Uterus (tissue), 4 donors: ENCODE data around the gene TRIM42. TPM values are rescaled to one million over a fixed set of nuclear protein-coding genes. Genes with fewer than 3 reads are reported as not detected.

ENCODE experiments used
- DNase-seq, 2 donors: peaks; one replicate each; pipeline ENCODE4 v3.0.0-alpha.2; 2019 to 2020
- H3K27ac ChIP-seq, 2 donors: fragments of 200-600 bp; sonication (generic); 1 replicate in 1 of 2; 2 replicates in 1 of 2; pipeline ENCODE4 v1.5.1; 2016 to 2018
- H3K27me3 ChIP-seq, 2 donors: fragments of 200-600 bp; sonication (generic); one replicate each; pipeline ENCODE4 v1.5.1; 2018 to 2019; ENCODE audit warnings: control low read depth in 1 of 2
- H3K36me3 ChIP-seq, 2 donors: fragments of 200-600 bp; sonication (generic); one replicate each; pipeline ENCODE4 v1.5.1; 2019; ENCODE audit warnings: control low read depth in 1 of 2
- H3K4me1 ChIP-seq, 2 donors: fragments of 200-600 bp; sonication (generic); one replicate each; pipeline ENCODE4 v1.5.1; 2018 to 2019; ENCODE audit warnings: control low read depth in 1 of 2
- H3K4me3 ChIP-seq, 2 donors: fragments of 200-600 bp; sonication (generic); 1 replicate in 1 of 2; 2 replicates in 1 of 2; pipeline ENCODE4 v1.5.1; 2018 to 2019; ENCODE audit warnings: mild to moderate bottlenecking in 1 of 2
- H3K9me3 ChIP-seq, 2 donors: fragments of 200-600 bp; sonication (generic); one replicate each; pipeline ENCODE4 v1.5.1; 2019; ENCODE audit warnings: control low read depth in 1 of 2
- CTCF ChIP-seq, 4 experiments: fragments of 200-600 bp in 2 of 4; fragments of 450-650 bp in 2 of 4; sonication (generic) in 2 of 4; IDR thresholded peaks; one replicate each; pipeline ENCODE4 v1.5.1; 2016 to 2019; ENCODE audit warnings: antibody characterized with exemption in 4 of 4, mild to moderate bottlenecking in 2 of 4, moderate library complexity in 1 of 4
- POLR2A ChIP-seq, 2 donors: fragments of 450-650 bp; IDR thresholded peaks; one replicate each; pipeline ENCODE4 v1.6.1; 2016; ENCODE audit warnings: antibody characterized with exemption in 2 of 2, mild to moderate bottlenecking in 1 of 2, moderate library complexity in 1 of 2
- intact Hi-C: fragments of 100-400 bp; cut with DNase I; formaldehyde crosslinking; loops from one replicate; pipeline ENCODE4 v1.15.1; 2023; ENCODE audit warnings: low total_unique reads
- total RNA-seq, 4 donors: library from RNA; depleted of rRNA in 3 of 4; stranded (reverse); fragments of >200 nt in 3 of 4; gene quantifications; one replicate each; pipeline versions ENCODE4 v1.1.0 to v1.2.4, GENCODE V29; 2014 to 2023
- donor health status: DM: yes; HTN: yes; CAD: no.

Gene TRIM42
- total RNA-seq: not detected

GRCh38 chr3:140677764-140678163 is at the start of gene TRIM42:
Gene TRIM42, plus strand, starts transcription at chr3:140678064. Its CDS starts 166 bp downstream, at chr3:140678230.
- no peak for DNase-seq
- intact Hi-C loops: no loop called here
- H3K4me3 ChIP-seq: no peak within 1 kb of the TSS
- H3K9me3 ChIP-seq: no peaks in the 10 kb centered on the region
- no peaks in the 10 kb centered on the region for H3K4me1 ChIP-seq
- H3K27ac ChIP-seq: no peak within 1 kb of the TSS
- no peaks in the 10 kb centered on the region for H3K27me3 ChIP-seq
- no peaks in the 10 kb centered on the region for H3K36me3 ChIP-seq
- no peak for TF ChIP-seq POLR2A (IDR thresholded peaks at IDR 0.05)

- TF ChIP-seq POLR2A (IDR thresholded peaks at IDR 0.05) (no peak), CTCF (IDR thresholded peaks at IDR 0.05) (no peak)
- H3K9me3 ChIP-seq: no peaks in the 10 kb centered on the region
- H3K4me3 ChIP-seq: no peak overlapping the region
- H3K27me3 ChIP-seq: no peaks in the 10 kb centered on the region
- no peak overlapping the region for H3K27ac ChIP-seq
- no peak for DNase-seq
- no peaks in the 10 kb centered on the region for H3K4me1 ChIP-seq
- H3K36me3 ChIP-seq: no peaks in the 10 kb centered on the region
- intact Hi-C loops: no loop called here
These were observed 49.3 kb upstream of the TRIM42 start for GRCh38 chr3:140628606-140629005.

GRCh38 chr3:140629357-140630137 is 48.3 kb upstream of the TRIM42 start:
- Histone ChIP-seq H3K27ac (no peak overlapping the region), H3K27me3 (no peaks in the 10 kb centered on the region), H3K4me1 (no peaks in the 10 kb centered on the region), H3K9me3 (no peaks in the 10 kb centered on the region), H3K36me3 (no peaks in the 10 kb centered on the region), H3K4me3 (no peak overlapping the region)
- intact Hi-C loops: no loop called here
- no peak for TF ChIP-seq POLR2A (IDR thresholded peaks at IDR 0.05)
- TF ChIP-seq CTCF (IDR thresholded peaks at IDR 0.05): no peak
- no peak for DNase-seq

- no peak for DNase-seq
- intact Hi-C loops: no loop called here
- H3K4me3 ChIP-seq: no peak overlapping the region
- no peaks in the 10 kb centered on the region for H3K27me3 ChIP-seq
- no peak overlapping the region for H3K27ac ChIP-seq
- no peak for TF ChIP-seq POLR2A (IDR thresholded peaks at IDR 0.05)
- TF ChIP-seq CTCF (IDR thresholded peaks at IDR 0.05): no peak
- H3K36me3 ChIP-seq: no peaks in the 10 kb centered on the region
- no peaks in the 10 kb centered on the region for H3K4me1 ChIP-seq
- H3K9me3 ChIP-seq: no peaks in the 10 kb centered on the region
These were observed 47.5 kb upstream of the TRIM42 start for GRCh38 chr3:140630366-140630765.

GRCh38 chr3:140630866-140631265 is 47.0 kb upstream of the TRIM42 start:
- intact Hi-C loops: no loop called here
- TF ChIP-seq CTCF (IDR thresholded peaks at IDR 0.05) (no peak), POLR2A (IDR thresholded peaks at IDR 0.05) (no peak)
- no peak overlapping the region for H3K4me3 ChIP-seq
- H3K9me3 ChIP-seq: no peaks in the 10 kb centered on the region
- no peak overlapping the region for H3K27ac ChIP-seq
- DNase-seq: no peak
- no peaks in the 10 kb centered on the region for H3K36me3 ChIP-seq
- H3K27me3 ChIP-seq: no peaks in the 10 kb centered on the region
- no peaks in the 10 kb centered on the region for H3K4me1 ChIP-seq
